DMS 273 treated with DMSO at 0.1 percent for 48 hours (cell line): ENCODE data around the gene VANGL2.
A peak's percentile ranks its signal among the peaks of the same experiment; 100 is the strongest.
"Not testable (repeated sequence)": the region's sequence is repeated elsewhere in the genome, so short reads cannot be mapped to it uniquely, and the experiment has no call there.

Source experiments
- DNase-seq: peaks from one replicate; lab custom pipeline; 2025; lab: John Stamatoyannopoulos, UW

Gene VANGL2

DNA sequence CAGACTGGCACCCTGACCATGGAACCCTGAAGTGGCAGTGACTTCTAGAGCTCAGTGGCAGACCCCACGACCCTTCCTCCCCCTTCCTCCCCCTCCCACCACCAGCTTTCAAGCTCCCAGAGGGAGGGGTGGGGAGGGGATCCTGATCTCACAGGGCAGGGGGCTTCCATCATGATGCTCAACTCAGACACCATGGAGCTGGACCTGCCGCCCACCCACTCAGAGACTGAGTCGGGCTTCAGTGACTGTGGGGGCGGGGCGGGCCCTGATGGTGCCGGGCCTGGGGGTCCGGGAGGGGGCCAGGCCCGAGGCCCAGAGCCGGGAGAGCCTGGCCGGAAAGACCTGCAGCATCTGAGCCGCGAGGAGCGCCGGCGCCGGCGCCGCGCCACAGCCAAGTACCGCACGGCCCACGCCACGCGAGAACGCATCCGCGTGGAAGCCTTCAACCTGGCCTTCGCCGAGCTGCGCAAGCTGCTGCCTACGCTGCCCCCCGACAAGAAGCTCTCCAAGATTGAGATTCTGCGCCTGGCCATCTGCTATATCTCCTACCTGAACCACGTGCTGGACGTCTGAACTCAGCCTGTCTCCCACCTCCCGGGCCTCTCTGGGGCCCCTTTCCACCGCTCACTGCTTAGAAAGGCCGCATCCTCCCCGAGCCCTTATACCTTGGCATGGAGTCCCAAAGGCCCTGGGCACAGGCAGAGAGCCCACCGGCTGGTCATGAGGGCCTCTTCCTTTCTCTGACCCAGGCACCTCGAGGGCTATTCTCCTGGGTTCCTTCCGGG lies 29.6 kb upstream of the VANGL2 start:
- DNase-seq = no peak

- no peak for DNase-seq
Observed at GRCh38 chr1:160371346-160371631, 29.1 kb upstream of the VANGL2 start.

GRCh38 chr1:160371756-160372155 lies 28.6 kb upstream of the VANGL2 start:
- DNase-seq = no peak

GRCh38 chr1:160373696-160374095 lies 26.7 kb upstream of the VANGL2 start:
- DNase-seq = no peak

GRCh38 chr1:160374306-160375110 lies 25.9 kb upstream of the VANGL2 start:
- peak; percentile 75 for DNase-seq

- no peak for DNase-seq
Observed at GRCh38 chr1:160375788-160376524, 24.4 kb upstream of the VANGL2 start.

GRCh38 chr1:160376525-160377131 lies 23.7 kb upstream of the VANGL2 start:
- DNase-seq = peak; percentile 74

GRCh38 chr1:160377585-160378206 lies 22.7 kb upstream of the VANGL2 start:
- DNase-seq = no peak

DNA sequence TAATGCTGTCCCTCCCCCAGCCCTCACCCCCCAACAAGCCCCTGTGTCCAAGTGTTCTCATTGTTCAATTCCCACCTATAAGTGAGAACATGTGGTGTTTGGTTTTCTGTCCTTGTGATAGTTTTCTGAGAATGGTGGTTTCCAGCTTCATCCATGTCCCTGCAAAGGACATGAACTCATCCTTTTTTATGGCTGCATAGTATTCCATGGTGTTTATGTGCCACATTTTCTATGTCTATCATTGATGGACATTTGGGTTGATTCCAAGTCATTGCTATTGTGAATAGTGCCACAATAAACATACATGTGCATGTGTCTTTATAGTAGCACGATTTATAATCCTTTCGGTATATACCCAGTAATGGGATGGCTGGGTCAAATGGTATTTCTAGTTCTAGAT lies 15.6 kb upstream of the VANGL2 start:
- not testable (repeated sequence) for DNase-seq

GRCh38 chr1:160388406-160388805 lies 12.0 kb upstream of the VANGL2 start:
- DNase-seq = not testable (repeated sequence)

GRCh38 chr1:160394673-160395072 lies 5.7 kb upstream of the VANGL2 start:
- DNase-seq = no peak

DNA sequence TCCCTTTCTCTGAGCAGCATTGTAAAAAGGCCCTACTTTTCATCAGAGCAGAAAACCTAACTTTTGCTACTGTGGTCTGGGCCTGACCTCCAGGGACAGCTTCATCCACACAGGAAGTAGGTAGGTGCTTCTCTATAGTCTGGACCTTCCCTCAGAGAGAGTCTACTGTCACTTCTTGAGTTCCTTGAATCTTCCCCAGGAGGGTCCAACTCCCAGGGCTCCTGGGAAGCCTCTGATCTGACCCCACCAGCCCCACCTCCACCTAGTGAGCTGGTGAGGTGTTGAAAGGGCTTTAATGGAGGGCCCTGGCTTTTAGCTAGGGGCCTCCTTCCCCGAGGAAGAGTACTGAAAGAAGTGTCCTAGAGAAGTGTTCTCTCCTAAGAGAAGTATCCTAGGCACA lies 2.7 kb upstream of the VANGL2 start:
- no peak for DNase-seq

- no peak for DNase-seq
Observed at GRCh38 chr1:160398823-160399222, 1.5 kb upstream of the VANGL2 start.

- DNase-seq = no peak
Observed at GRCh38 chr1:160399544-160400222, 681 bp upstream of the VANGL2 start.

GRCh38 chr1:160400646-160401486 lies 502 bp downstream of the VANGL2 start:
- DNase-seq = no peak

DNA sequence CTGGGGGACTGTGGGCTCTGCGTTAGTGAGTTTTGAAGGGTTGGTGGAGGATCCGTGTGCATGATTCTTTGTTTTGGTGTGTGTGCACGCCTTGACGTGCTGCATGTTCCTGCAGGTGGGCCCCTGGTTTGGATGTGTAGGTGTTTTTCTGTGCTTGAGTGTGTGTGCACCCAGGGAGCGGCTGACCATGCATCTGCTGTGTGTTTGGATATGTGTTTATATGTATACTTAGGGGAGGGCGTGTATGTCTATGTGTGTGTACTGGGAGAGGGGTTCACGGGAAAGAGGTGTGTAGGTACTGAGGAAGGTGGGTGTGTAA lies 1.1 kb downstream of the VANGL2 start:
- DNase-seq = no peak

DNA sequence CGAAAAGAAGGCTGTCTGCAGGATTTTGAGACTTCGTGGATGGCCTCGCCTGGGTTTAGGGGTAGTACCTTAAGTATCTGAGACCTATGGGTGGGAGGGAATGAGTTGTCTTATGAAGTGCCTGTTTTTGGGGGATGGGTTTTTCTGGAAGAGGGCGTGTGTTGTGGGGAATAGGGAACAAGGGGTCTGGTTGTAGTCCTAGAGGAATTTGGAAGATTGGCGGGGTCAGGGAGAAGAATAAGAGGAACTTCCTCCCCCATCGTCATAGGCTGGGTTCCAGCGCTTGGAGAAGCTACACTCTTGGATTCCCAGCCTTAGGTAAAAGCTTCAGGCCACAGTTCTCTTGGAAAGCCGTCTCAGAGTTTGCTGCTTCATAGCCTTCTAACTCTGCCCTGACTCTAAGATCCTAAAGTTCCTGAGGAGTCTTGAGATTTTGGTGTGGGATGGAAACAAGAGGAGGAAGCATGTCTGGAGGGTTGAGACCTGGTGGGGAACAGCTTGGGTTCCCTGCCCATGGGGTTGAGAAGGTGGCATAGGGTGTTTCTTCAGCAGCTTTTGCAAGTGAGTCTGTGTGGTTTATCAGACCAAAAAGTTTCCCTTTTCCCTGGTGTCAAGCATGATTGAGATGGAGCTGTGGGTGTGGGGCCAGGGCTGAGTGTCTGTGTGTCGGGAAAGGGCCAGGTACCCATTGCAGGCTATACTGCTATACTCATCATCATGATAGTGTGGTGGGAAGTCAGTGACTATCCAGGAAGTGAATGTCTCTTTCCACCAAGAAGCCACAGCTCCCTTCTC lies 1.8 kb downstream of the VANGL2 start:
- no peak for DNase-seq

- no peak for DNase-seq
Observed at GRCh38 chr1:160403244-160403643, 2.9 kb downstream of the VANGL2 start.

DNA sequence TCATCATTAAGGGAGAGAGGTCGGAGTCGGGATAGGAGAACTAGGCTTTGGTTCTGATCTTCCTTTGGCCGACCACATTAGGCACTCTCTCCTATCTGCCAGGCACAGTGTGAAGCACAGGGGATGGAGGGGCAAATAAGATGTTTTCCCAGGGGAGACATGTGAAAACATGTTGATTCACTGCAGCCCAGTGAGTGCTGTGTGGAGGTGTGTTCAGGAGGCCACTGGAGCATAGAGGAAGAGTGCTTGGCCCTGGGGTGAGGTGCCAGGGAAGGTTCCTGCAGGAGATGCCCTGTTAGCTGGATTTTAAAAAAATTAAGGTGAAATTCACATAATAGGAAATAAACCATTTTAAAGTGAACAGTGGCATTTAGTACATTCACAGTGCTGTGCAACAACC lies 3.7 kb downstream of the VANGL2 start:
- no peak for DNase-seq
